HG02588 (cell line): ENCODE data around the gene SHB.

Experiments used
- ATAC-seq: cut with Tn5 transposase; IDR thresholded peaks from one replicate; pipeline ENCODE4 v1.9.1; 2021; ENCODE audit warnings: mild to moderate bottlenecking, moderate library complexity; ENCODE audit not compliant: unreplicated experiment

The SHB gene, protein sequence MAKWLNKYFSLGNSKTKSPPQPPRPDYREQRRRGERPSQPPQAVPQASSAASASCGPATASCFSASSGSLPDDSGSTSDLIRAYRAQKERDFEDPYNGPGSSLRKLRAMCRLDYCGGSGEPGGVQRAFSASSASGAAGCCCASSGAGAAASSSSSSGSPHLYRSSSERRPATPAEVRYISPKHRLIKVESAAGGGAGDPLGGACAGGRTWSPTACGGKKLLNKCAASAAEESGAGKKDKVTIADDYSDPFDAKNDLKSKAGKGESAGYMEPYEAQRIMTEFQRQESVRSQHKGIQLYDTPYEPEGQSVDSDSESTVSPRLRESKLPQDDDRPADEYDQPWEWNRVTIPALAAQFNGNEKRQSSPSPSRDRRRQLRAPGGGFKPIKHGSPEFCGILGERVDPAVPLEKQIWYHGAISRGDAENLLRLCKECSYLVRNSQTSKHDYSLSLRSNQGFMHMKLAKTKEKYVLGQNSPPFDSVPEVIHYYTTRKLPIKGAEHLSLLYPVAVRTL

DNA sequence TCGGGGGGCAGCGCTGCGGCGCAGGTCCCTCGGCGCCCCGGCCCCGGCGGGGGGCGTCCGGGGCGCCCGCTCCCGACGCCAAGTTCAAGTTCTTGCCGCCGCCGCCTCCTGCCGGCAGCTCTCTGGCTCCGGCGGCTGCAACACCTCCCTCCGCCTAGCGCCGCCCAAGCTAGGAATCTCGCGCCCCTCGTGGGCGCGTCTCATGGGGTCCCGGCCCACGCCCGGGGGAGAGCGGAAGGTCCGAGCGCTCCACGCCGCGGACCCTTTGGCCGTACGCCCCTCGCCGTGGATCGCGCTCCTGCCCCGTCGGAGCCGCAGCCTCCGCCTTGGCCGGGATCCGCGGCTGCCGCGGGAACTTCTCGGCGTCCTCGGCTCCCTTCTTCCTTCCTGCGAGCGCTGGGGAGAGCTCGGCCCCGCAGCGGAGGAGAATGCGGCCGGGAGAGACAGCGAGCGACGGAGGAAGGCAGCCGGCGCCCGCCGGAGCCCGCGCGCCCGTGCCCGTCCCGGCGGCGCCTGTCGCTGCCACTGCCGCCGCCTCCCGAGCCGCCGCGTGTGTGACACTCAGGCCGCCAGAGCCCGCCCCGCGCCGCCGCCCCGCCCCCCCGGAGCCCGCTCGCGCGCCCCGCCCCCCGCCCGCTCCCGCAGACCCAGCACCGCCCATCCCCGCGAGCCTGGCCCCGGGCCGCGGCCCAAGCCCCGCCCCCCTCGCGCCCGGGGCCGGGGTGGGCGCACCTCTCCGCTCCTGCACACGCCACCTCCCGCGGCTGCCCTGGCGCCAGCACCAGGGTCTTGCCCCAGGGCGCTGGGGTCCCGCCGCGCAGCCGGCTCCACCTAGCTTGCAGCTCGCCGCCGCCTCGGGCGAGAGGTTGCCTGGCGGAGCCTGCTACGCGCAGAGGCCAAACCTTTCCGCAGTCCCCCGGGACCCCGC, at the start of gene SHB:
Gene SHB (minus strand): TSS at position 527 of the 928 bp plus-strand sequence. CDS start 582 bp downstream, outside the sequence.
- peak; percentile 47 for ATAC-seq

DNA sequence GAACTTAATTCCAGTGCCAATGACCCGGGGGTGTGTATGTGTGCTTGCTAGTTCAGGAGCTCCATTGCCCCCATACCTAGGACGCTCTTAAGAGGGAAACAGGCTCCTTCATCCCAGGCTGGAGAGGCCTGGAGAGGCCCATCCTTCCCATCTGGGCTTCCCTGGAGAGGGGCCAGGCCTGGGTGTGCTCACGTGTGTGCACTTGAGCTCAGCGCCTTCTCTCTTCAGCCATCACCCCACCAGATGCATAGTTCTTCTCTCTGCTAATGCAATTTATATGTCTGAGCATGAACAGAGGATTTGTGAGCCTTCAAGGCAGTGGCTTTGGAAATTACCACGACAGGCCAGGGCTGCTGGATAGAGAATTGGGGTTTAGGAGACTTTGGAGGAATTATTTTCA, 48.6 kb upstream of the SHB start:
- ATAC-seq, result no peak

DNA sequence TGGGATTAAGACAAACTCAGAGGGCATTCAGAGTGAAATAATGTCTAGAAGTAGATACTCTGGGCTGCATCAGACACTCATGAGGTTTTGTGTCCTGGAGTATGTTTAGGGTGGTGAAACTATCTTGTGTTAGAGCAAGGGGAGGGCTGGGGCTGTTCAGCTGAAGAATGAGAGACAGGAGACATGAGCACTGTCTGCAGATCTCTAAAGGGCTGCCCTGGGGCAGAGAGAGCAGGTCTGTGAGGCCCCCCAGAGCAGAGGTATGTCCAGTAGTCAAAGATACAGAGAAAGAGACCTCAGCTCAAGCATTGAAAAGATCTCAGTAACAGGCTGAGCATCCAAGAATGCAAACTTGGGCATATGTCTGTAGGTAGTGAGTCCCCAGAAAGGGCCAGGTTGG, 45.9 kb upstream of the SHB start:
- ATAC-seq, result no peak

DNA sequence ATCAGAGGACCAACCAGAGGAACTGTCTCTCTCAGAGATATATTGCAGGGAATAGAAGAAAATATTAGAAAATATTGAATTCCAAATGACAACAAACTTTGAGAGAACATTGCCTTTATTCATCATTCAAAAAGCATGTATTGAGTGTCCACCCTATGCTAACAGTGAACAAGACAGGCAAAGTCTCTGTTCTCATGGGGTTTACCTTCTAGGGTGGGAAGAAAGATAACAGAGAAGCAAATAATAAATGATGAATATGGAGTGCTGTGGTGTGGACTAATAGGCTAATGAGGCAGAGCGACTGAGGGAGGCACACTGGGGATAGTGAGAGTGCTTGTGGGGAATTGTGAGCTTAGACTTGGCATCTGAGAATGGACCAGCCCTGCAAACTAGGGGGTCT, 43.4 kb upstream of the SHB start:
- ATAC-seq, result no peak

DNA sequence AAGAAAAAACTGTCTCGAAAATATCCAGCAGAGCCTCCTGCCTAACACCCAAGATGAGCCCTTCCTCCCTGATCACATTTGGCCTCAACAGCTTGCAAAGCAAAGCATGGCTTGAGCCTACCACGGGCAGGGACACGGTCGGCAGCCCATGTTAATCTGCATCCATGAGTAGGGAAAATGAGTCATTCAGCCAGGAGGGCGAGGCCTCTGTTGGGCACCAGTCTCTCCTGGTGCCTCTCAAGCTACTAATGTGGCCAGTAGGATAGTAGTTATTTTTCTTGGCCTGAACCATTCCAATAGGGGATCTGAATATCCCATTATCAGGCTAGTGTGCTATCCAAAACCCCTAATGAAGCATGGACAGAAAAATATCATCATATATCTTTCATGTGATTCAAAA, 43.0 kb upstream of the SHB start:
- ATAC-seq, result no peak

DNA sequence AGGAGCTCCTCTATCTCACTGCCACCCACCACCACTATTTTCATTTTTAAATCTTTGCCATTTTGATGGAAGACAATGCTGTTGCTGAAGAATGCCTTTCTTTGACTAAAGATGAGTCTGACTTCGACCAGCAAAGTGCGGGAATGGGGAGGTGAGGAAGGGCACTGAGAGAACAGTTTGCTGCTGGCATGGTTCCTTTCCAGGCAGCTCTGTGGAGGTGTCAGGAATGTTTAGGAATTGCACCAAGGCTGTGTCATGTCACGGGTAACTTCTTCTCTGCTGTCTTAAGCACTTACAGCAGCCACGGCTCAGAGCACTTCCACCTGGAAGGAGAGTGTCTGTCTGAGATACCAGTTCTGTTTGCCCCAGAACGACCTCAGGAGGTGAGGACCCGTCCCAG, 41.4 kb upstream of the SHB start:
- no peak for ATAC-seq

DNA sequence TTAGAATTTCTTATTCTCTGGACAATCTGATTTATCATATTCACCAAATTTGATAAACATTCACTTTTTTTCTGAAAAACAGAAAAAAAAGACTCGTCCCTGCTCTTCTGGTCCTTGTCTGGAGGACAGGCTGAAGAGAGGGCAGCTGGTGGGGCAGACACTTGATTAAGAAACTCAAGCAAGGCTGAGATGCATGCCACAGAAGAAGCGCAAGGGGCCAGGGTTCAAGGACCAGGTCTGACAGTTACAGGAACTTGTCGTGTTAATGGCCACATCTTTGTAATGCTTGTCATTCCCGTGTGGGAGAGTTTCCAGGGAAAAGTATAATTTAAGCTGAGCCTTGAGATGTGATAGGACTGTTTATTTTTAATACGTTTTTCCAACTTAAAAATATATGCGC, 40.6 kb upstream of the SHB start:
- no peak for ATAC-seq

DNA sequence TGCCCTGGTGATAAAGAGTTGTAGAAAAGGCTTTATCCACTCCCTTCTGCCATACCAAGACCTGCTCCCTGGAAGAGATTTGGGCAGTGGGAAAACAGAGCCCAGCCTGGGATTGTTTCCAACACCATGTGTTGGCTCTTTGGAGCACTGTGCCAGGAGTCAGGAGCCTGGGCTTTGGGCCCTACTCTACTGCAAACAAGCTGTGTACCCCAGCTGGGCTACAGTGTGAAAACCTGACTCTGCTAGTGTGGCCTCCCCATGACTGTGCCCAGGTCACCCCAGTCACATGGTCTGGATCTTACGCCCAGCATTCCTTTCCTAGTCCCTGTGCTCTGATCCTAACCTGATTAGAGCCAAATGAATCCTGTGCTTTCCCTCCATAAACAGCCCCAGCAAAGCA, 39.3 kb upstream of the SHB start:
- ATAC-seq, result no peak

DNA sequence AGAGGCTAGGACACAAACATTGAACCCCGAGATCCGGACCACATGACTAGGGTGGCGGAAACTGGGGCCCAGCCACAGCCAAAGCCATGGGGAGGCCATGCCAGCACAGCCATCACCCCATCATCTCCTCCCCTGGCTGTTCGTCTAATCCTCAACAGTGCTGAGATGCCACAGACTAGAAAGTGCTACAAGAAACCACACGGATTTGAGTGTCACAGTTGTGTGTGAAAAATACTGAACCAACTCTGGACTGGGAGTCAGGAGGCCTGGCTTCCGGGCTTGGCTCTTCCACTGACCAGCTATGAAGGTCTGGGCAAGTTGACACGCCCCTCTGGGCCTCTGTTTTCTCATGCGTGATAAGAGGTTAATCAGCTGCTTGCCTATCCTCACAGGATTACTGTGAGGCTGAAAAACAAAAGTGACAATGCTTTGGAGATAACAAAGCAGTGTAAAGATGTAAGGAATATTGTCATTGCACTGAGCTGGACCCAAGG, 38.8 kb upstream of the SHB start:
- no peak for ATAC-seq

DNA sequence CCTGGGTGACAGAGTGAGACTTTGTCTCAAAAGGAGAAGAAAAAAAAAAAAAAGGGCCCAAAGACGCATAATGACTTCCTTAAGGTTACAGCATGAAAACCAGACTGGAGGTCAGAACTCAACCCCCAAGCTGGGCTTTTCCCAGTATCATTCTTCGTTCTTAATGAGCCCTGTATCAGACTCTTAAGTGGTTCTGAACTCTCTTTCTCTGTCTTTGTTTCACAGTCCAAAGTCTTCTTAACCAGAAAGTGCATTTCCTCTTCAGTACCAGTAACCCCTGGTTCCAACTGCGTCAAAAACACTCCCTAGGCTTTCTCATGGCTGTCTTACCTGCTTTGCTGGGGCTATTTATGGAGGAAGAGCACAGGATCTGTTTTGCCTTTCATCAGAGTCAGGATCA, 38.4 kb upstream of the SHB start:
- no peak for ATAC-seq

DNA sequence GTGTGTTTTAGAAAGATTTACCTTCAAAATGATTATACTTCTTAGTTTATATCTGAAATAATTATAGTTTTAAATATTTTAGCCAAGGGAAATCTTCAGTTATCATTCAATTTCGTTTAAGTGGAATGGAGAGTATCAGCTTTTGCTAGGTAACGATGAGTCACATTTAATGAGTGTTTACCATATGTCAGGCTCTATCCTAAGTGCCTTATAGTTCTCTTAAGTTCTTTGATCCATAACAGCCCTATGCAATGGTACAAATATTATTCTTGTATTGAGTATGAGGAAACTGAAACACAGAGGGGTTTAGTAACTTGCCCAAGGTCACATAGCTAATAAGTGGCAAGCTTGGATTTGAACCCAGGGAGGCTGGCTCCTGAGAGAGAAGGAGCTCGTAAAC, 37.5 kb upstream of the SHB start:
- ATAC-seq, result no peak

DNA sequence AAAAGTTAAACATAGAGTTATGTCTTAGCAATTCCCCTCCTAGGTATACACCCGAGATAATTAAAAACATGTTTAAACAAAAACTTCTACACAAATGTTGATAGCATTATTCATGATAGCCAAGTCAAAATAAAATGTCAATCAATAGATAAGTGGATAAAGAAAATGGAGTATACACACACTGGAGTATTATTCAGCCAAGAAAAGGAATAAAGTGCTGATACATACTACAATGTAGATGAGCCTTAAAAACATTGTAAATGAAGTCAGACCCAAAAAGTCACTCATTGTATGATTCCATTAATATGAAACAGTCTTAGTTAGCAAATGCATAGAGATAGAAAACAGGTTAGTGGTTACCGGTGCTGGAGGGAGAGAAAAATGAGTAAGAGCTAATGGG, 34.3 kb upstream of the SHB start:
- ATAC-seq, result no peak

DNA sequence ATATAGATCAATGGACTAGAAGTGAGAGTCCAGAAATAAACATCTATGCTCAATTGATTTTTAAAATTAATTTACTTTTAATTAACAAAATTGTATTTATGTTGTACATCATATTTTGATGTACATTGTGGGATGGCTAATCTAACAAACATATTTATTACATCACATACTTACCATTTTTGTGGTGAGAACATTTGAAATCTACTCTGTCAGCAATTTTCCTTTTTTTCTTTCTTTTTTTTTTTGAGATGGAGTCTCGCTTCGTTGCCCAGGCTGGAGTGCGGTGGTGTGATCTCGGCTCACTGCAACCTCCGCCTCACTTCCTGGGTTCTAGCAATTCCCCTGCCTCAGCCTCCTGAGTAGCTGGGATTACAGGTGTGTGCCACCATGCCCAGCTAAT, 32.4 kb upstream of the SHB start:
- no peak for ATAC-seq

DNA sequence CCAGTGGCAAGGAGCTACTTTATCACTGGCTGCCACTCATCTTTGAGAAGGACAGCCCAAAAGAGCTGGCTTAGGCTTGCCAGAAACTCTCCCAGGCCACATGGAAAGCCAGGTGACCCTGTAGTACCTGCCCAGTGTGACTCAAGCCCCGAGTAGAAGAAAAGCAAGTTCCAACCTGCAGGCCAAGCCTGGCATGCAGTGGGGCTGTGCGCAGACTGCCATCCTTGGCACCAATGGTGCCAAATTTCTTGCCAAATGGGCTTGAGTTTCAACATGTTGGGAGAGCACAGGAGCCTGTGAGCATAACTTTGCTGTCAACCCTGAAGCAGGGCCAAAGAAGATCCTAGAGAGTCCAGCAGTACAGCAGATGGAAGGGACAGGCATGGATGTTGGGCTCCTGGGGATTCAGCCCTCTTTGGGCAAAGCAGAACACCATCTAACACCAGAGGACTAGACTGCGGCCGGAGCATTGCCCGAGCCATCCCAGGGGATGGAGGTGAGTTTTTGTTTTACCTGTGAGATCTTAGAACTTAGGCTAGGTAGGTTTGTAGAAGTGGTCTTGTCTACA, 27.3 kb upstream of the SHB start:
- no peak for ATAC-seq

DNA sequence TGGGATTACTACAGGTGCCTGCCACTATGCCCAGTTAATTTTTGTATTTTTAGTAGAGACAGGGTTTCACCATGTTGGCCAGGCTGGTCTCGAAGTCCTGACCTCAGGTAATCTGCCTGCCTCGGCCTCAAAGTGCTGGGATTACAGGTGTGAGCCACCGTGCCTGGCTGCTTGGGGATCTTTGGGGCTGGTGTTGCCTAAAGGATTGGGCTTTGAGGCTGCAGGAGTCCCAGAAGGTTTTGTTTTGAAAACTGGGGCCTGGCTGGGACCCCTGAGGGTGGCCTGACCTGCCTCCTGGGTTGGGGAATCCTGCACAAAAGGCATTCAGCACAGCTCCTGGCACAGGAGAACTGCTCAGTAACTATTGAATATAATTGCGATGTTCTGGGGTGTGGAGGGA, 25.1 kb upstream of the SHB start:
- no peak for ATAC-seq

DNA sequence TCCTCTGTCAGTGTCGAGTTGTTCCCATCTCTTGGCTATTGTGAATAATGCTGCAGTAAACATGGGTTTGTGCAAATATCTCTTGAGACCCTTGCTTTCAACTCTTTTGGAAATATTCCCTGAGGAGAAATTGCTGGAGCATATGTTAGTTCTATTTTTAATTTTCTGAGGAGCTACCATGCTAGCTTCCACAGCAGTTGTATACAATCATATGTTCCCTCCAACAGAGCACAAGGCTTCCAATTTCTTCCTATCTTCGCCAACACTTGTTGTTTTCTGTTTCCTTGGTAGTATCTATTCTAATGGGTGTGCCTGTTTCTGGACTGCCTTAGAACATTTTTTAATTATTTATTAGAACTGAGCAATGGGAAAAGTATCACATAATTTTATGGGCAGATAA, 23.6 kb upstream of the SHB start:
- ATAC-seq, result no peak

DNA sequence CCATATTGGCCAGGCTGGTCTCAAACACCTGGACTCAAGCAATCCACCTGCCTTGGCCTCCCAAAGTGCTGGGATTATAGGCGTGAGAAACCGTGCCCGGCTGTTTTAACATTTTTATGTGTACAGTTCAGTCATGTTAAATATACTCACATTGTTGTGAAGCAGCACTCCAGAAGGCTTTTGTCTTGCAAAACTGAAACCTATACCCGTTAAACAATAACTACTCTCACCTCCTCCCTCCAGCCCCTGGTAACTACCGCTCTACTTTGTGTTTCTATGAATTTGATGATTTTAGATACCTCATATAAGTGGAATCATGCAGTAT, 23.1 kb upstream of the SHB start:
- ATAC-seq, result no peak

DNA sequence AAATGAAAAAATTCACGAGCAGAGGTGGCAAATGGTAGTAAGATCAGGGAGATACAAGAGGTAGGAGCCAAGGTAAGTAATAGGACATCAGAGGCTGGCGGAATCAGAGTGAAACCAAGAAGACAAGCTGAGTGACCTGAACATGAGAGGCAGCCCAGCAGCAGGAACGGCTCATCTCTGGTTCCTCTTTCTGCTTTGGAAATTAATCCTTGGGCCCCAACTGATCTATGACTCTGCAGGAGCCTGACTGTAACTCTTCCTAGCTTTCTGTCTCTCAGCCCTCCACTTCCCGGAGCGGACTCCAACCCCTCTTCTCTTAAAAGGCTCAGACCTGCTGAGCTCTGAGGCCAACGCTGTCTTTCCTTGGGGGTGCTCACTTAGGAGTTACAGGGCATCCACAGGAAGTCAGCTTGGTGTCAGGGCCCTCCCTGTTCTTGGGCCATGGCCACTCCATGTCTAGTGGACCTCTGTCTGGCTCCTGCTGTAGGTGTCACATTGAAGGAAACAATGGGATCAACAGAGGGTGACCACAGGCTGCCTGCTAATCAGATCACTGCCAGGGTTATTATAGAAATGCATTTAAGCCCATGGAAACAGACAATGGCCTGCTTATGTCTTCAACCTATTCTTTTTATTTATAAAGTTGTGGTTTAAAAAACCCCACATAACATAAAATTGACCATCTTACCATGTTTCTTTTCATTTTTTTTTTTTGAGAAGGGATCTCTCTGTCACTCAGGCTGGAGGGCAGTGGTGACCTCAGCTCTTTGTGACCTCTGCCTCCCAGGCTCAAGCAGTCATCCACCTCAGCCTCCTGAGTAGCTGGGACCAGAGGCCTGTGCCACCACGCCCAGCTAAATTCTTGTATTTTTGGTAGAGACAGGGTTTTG, 22.5 kb upstream of the SHB start:
- peak; percentile 60 for ATAC-seq

DNA sequence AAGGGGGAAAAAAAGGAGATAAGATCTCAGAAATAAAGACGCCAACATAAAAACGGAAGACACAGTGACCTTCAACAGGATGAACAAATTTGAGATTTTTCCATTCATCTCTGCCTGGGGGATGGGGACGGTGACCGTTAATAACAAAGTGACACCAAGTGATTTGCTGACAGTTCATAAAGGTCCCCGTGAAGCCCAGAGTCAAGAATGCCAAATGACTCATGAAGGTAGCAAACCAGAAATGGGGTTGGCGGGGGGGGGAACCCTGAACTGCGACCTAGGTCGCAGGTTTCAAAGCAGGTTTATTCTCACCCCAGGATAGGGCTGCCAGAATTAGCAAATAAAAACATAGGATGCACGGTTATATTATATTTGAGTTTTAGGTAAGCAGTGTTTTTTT, 21.1 kb upstream of the SHB start:
- no peak for ATAC-seq

DNA sequence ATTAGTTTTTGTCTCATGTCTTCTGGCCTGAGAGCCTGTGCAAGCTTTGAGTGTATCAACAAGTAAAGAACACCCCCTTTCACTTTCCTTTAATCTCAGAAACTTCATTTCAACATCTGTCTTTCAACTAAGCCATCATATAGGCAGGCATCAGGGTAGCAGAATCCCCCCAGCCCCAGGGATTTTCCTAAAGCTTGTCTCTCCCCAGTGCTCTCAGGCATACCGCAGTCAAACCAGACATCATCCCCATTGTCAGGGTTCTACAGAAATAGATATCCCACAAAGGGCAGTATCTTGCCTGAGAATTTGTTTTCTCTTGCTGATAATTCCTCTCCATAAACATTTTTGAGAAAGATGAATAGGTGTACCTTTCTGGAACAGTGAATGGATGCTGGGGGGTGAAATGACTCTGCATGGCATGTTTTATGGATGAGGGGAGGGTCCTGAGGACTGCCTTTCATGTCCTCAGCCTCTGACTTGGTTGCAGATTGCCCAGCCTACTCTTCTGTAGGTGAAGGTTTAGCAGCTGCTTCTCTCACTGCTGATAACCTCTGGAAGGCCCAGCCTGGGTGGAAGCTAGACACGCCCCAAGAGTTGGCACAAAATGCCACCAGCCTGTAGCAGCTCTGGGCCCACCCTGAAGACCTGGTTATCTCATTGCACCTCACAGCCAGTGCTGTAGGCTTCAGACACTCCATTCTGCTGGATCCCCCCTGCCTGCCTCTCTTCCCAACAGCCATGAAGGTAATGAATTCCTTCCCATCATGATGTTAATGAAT, 20.5 kb upstream of the SHB start:
- no peak for ATAC-seq
